ENCODE results near the gene RNASE13. TPM values are rescaled to one million over a fixed set of nuclear protein-coding genes. Genes with fewer than 3 reads are reported as not detected.
A peak's percentile ranks its signal among the peaks of the same experiment; 100 is the strongest.
"Not testable (repeated sequence)": the region's sequence is repeated elsewhere in the genome, so short reads cannot be mapped to it uniquely, and the experiment has no call there.

RNASE13 gene
- polyA plus RNA-seq, 6 donors from 2014 or later, result not detected

DNA sequence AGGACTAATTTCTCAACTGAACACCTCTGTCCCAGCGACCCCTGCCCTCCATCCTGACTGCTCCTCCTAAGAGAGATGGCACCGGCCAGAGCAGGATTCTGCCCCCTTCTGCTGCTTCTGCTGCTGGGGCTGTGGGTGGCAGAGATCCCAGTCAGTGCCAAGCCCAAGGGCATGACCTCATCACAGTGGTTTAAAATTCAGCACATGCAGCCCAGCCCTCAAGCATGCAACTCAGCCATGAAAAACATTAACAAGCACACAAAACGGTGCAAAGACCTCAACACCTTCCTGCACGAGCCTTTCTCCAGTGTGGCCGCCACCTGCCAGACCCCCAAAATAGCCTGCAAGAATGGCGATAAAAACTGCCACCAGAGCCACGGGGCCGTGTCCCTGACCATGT lies 8.3 kb upstream of the RNASE13 start:
- no peaks in the 10 kb centered on the region for H3K36me3 Mint-ChIP-seq
- DNase-seq (no peak), ATAC-seq (ENCODE audit: low read depth in 2 of 2) (no peak)
- H3K27ac Mint-ChIP-seq, result no peak overlapping the region
- H3K4me3 Mint-ChIP-seq, result no peak overlapping the region
- H3K4me1 Mint-ChIP-seq, result no peaks in the 10 kb centered on the region
- H3K27me3 Mint-ChIP-seq, result peaks cover 26 to 45% (median 39%) of the 10 kb centered on the region in 3 donors
- H3K9me3 Mint-ChIP-seq, result no peaks in the 10 kb centered on the region

DNA sequence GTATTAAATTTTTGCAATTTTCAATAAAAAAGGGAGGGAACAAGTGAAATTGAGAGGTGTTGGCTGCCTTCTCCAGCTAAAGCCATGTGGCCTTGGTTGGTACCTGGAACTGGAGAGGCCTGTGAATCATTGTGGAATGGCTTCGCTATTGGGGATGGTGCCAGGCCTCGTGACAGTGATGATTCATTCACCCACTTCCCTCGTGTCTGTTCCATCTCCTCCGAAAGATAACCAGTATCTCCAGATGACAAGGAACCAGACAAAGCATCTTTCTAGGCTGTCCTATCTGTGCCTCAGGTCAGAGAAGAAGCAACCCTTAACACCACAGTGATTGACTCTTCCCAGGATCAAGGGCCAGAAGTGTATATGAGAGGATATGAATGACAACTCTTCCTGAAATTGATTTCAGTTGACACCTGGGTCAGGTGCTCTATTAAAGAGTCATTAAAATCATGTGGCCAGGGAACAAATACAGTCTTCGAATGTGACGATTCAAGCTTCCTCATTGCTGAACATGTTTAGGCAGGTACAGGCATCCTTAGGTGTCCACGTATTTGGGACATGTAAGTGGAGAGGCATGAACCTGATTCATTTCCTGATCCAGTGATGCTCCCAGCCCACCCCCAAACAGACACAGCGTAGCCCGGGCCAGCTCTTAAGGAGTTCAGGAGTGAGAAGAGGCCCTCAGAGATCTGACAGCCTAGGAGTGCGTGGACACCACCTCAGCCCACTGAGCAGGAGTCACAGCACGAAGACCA lies 7.2 kb upstream of the RNASE13 start, which contains the start of gene RNASE7:
TSS of gene RNASE7 (plus strand) at position 687 of the 758 bp plus-strand sequence. CDS start 631 bp downstream, outside the sequence.
- no peak within 1 kb of the TSS for H3K4me3 Mint-ChIP-seq
- H3K27me3 Mint-ChIP-seq, result peaks cover 26 to 42% (median 37%) of the 10 kb centered on the region in 3 donors
- H3K4me1 Mint-ChIP-seq, result no peaks in the 10 kb centered on the region
- ATAC-seq (ENCODE audit: low read depth in 2 of 2) (no peak), DNase-seq (no peak)
- H3K27ac Mint-ChIP-seq, result no peak within 1 kb of the TSS
- no peaks in the 10 kb centered on the region for H3K9me3 Mint-ChIP-seq
- no peaks in the 10 kb centered on the region for H3K36me3 Mint-ChIP-seq

DNA sequence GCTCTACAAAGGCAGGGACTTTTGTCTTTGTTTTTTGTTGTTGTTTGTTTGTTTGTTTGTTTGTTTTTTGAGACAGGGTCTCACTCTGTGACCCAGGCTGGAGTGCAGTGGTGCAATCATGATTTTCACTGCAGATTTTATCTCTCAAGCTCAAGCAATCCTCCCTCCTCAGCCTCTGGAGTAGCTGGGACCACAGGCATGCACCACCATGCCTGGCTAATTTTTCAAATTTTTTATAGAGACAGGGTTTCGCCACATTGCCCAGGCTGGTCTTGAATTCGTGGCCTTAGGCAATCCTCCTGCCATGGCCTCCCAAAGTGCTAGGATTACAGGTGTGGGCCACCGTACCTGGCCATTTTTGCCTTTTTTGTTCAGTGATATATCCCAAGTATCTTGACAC lies 6.3 kb upstream of the RNASE13 start:
- H3K4me1 Mint-ChIP-seq; H3K27ac Mint-ChIP-seq; H3K9me3 Mint-ChIP-seq; DNase-seq; H3K4me3 Mint-ChIP-seq; ATAC-seq (ENCODE audit: low read depth in 2 of 2); H3K36me3 Mint-ChIP-seq: not testable (repeated sequence)
- peaks cover 26 to 45% (median 40%) of the 10 kb centered on the region in 3 donors for H3K27me3 Mint-ChIP-seq

- no peak for ATAC-seq (ENCODE audit: low read depth in 2 of 2)
- Mint-ChIP-seq H3K27me3 (peaks cover 24 to 45% (median 38%) of the 10 kb centered on the region in 3 donors), H3K36me3 (no peaks in the 10 kb centered on the region), H3K9me3 (no peaks in the 10 kb centered on the region), H3K4me1 (no peaks in the 10 kb centered on the region), H3K4me3 (peak overlapping the region in 1 of 8 donors; percentile 42), H3K27ac (no peak overlapping the region)
- DNase-seq, result no peak
Observed at GRCh38 chr14:21040370-21040925, 5.8 kb upstream of the RNASE13 start.

GRCh38 chr14:21039585-21040369 lies 5.2 kb upstream of the RNASE13 start:
- DNase-seq (peak; percentile 31), ATAC-seq (ENCODE audit: low read depth in 2 of 2) (peak; percentile 61 to 73)
- Mint-ChIP-seq H3K4me1 (no peaks in the 10 kb centered on the region), H3K27me3 (peaks cover 18 to 39% (median 32%) of the 10 kb centered on the region in 3 donors), H3K4me3 (peak overlapping the region in 1 of 8 donors; percentile 42), H3K27ac (peak overlapping the region in 2 of 6 donors; percentile 16 to 50), H3K9me3 (no peaks in the 10 kb centered on the region), H3K36me3 (no peaks in the 10 kb centered on the region)

GRCh38 chr14:21038441-21039422 lies 4.1 kb upstream of the RNASE13 start:
- H3K9me3 Mint-ChIP-seq, result no peaks in the 10 kb centered on the region
- no peak for DNase-seq
- ATAC-seq (ENCODE audit: low read depth in 2 of 2), result no peak
- H3K36me3 Mint-ChIP-seq, result no peaks in the 10 kb centered on the region
- no peak overlapping the region for H3K27ac Mint-ChIP-seq
- H3K27me3 Mint-ChIP-seq, result peaks cover 15 to 29% (median 25%) of the 10 kb centered on the region in 3 donors
- no peak overlapping the region for H3K4me3 Mint-ChIP-seq
- no peaks in the 10 kb centered on the region for H3K4me1 Mint-ChIP-seq

- Mint-ChIP-seq H3K27me3 (peaks cover 4 to 29% (median 25%) of the 10 kb centered on the region in 3 donors), H3K27ac (peak overlapping the region in 1 of 6 donors; percentile 54), H3K4me3 (no peak overlapping the region), H3K36me3 (no peaks in the 10 kb centered on the region), H3K9me3 (no peaks in the 10 kb centered on the region), H3K4me1 (no peaks in the 10 kb centered on the region)
- DNase-seq, result no peak
- ATAC-seq (ENCODE audit: low read depth in 2 of 2), result no peak
Observed at GRCh38 chr14:21037156-21037555, 2.5 kb upstream of the RNASE13 start.

DNA sequence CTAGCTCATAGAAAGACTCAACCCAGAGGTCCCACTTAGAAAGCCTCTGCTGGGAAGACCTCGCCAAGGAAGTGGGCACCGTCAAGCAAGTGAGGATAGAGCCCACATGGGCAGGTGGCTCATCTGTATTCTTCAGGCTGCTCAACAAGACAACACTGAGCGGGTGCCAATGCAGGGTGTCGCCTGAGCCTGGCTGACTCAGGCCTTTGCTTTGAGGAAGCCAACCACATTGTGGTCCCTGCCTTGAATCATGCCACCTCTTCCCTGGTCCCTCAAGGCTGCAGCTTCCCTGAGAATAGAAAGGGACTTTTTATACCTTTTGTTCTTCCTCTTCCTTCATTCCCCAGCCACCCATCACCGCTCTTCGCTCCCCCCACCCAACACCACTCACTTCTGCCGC lies 2.1 kb upstream of the RNASE13 start:
- no peaks in the 10 kb centered on the region for H3K4me1 Mint-ChIP-seq
- ATAC-seq (ENCODE audit: low read depth in 2 of 2), result no peak

DNA sequence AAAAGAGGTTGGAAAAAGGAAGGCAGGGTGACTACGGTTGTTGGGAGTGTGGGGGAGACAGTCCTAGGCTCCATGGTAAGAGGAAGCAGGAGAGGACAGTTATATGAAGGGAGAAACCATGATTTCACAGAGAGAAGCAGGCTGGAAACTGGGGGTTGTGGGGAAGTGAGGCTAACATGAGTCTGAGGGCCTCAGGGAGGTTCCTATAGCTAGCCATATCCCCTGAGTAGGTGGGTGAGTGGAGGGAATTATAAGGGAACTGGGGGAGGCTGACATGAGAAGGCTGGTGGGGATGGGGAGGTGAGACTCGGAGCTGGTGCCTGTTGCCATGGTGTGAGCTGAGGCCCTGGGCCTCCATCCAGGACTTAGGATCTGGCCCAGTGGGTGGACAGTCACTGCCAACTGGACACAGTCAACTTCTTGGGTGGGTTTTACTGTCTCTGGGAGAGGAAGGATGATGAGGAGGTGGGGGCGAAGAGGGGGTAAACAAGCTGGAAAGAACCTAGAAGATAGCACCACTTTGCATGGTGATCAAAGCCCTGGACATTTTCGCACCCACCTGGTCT lies 1.4 kb downstream of the RNASE13 start:
- no peaks in the 10 kb centered on the region for H3K9me3 Mint-ChIP-seq
- no peak for DNase-seq
- peaks cover 0 to 32% (median 29%) of the 10 kb centered on the region in 3 donors for H3K27me3 Mint-ChIP-seq
- no peak overlapping the region for H3K27ac Mint-ChIP-seq
- ATAC-seq (ENCODE audit: low read depth in 2 of 2), result no peak
- no peaks in the 10 kb centered on the region for H3K36me3 Mint-ChIP-seq
- H3K4me3 Mint-ChIP-seq, result no peak overlapping the region
- no peaks in the 10 kb centered on the region for H3K4me1 Mint-ChIP-seq

More for the DNA sequence above, 2.1 kb upstream of the RNASE13 start:
- H3K27ac Mint-ChIP-seq, result peak overlapping the region in 1 of 6 donors; percentile 54
- no peaks in the 10 kb centered on the region for H3K9me3 Mint-ChIP-seq
- no peak overlapping the region for H3K4me3 Mint-ChIP-seq
- DNase-seq, result no peak
- H3K36me3 Mint-ChIP-seq, result no peaks in the 10 kb centered on the region
- peaks cover 4 to 25% (median 24%) of the 10 kb centered on the region in 3 donors for H3K27me3 Mint-ChIP-seq

- H3K27me3 Mint-ChIP-seq, result peaks cover 0 to 32% (median 29%) of the 10 kb centered on the region in 3 donors
- no peaks in the 10 kb centered on the region for H3K4me1 Mint-ChIP-seq
- H3K36me3 Mint-ChIP-seq, result no peaks in the 10 kb centered on the region
- no peak overlapping the region for H3K4me3 Mint-ChIP-seq
- H3K27ac Mint-ChIP-seq, result no peak overlapping the region
- no peak for ATAC-seq (ENCODE audit: low read depth in 2 of 2)
- no peak for DNase-seq
- no peaks in the 10 kb centered on the region for H3K9me3 Mint-ChIP-seq
Observed at GRCh38 chr14:21032326-21033132, 2.1 kb downstream of the RNASE13 start.

- ATAC-seq (ENCODE audit: low read depth in 2 of 2) (no peak), DNase-seq (no peak)
- no peaks in the 10 kb centered on the region for H3K36me3 Mint-ChIP-seq
- no peak overlapping the region for H3K4me3 Mint-ChIP-seq
- H3K9me3 Mint-ChIP-seq, result no peaks in the 10 kb centered on the region
- H3K4me1 Mint-ChIP-seq, result peaks cover 0 to 5% (median 4%) of the 10 kb centered on the region in 3 donors
- H3K27me3 Mint-ChIP-seq, result peaks cover 0 to 24% (median 23%) of the 10 kb centered on the region in 3 donors
- no peak overlapping the region for H3K27ac Mint-ChIP-seq
Observed at GRCh38 chr14:21030531-21030930, 4.1 kb downstream of the RNASE13 start.

DNA sequence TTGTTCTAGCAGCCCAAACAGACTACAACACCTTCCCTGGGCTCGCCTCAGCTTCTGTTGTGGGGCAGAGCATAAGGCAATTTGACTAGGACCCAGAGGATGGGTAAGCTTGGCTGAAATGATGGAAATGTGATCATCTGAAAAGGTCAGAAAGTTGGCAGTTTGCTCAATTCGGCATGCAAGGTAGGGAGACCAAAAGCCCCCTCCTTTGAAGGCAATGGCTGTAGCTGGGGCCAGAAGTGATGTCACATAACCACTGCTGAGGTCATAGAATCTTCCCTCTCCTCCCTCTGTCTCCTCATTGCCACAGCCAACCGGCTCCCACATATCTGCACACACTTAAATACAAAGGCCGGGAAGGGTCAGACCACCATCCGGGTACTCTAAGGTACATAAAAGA lies 4.7 kb downstream of the RNASE13 start, which contains the start of gene TPPP2:
TSS of gene TPPP2 (plus strand) at position 301 of the 400 bp plus-strand sequence. CDS start 365 bp downstream, outside the sequence.
- Mint-ChIP-seq H3K27ac (peak within 1 kb of the TSS in 2 of 6 donors; percentile 44 to 57), H3K36me3 (no peaks in the 10 kb centered on the region), H3K4me1 (peaks cover 2 to 8% (median 5%) of the 10 kb centered on the region in 3 donors), H3K27me3 (peaks cover 0 to 24% (median 23%) of the 10 kb centered on the region in 3 donors), H3K9me3 (no peaks in the 10 kb centered on the region), H3K4me3 (no peak within 1 kb of the TSS)
- ATAC-seq (ENCODE audit: low read depth in 2 of 2) (no peak), DNase-seq (no peak)

Measured in naive B cell (primary cell).